H1 (cell line): ENCODE measurements around the gene FAU. TPM values are rescaled to one million over a fixed set of nuclear protein-coding genes. Genes with fewer than 3 reads are reported as not detected.

Source experiments
- HDAC2 ChIP-seq, 2 experiments: fragments of 300-600 bp in 1 of 2; sonication (generic) in 1 of 2; IDR thresholded peaks; 2 replicates each; pipeline ENCODE4 v1.6.1; 2011 to 2012; ENCODE audit warnings: low read depth in 2 of 2, low read length in 2 of 2, mild to moderate bottlenecking in 2 of 2, moderate library complexity in 2 of 2, borderline replicate concordance in 1 of 2, inconsistent platforms in 1 of 2
- HDAC6 ChIP-seq: IDR thresholded peaks from one replicate; pipeline ENCODE4 v1.7.1; 2012; ENCODE audit warnings: low read depth, mild to moderate bottlenecking, inconsistent platforms, low read length, moderate library complexity
- NRF1 ChIP-seq: IDR thresholded peaks from 2 replicates; pipeline ENCODE4 v1.6.1; 2011; ENCODE audit warnings: mild to moderate bottlenecking, low read depth, low read length, improper control_type of control experiment
- RAD21 ChIP-seq, 2 experiments: IDR thresholded peaks in 1 of 2; conservative IDR thresholded peaks in 1 of 2; 2 replicates each; pipeline ENCODE4 v1.6.1; 2011; ENCODE audit warnings: low read depth in 2 of 2, low read length in 2 of 2, improper control_type of control experiment in 1 of 2, inconsistent platforms in 1 of 2, mild to moderate bottlenecking in 1 of 2, moderate library complexity in 1 of 2
- RBBP5 ChIP-seq: IDR thresholded peaks from 2 replicates; pipeline ENCODE4 v1.7.1; 2012; ENCODE audit warnings: low read depth, mild to moderate bottlenecking, inconsistent platforms, low read length, moderate library complexity, borderline replicate concordance
- SRF ChIP-seq: IDR thresholded peaks from 2 replicates; pipeline ENCODE4 v1.6.1; 2011; ENCODE audit warnings: mild to moderate bottlenecking, low read depth, low read length, moderate library complexity
- TAF7 ChIP-seq: optimal IDR thresholded peaks from 2 replicates; pipeline ENCODE3; 2011; ENCODE audit warnings: low read depth, mild to moderate bottlenecking, inconsistent platforms, low read length, moderate library complexity, borderline replicate concordance
- polyA plus RNA-seq, 7 experiments: library from polyadenylated mRNA; depleted of rRNA in 3 of 7; stranded (reverse) in 5 of 7; unstranded in 2 of 7; fragments of >200 nt in 5 of 7; fragments of 200-250 nt in 2 of 7; gene quantifications; 1 replicate in 5 of 7; 2 replicates in 1 of 7; 4 replicates in 1 of 7; pipeline versions ENCODE4 v1.2.1 to v1.2.3, GENCODE V29; 2011 to 2013; ENCODE audit warnings: missing spikeins in 2 of 7, mixed read lengths in 2 of 7
- total RNA-seq: library from RNA; stranded (reverse); fragmentation: NEBNext Ultra II Directional; extraction: Animal tissue kit (Norgen Biotek cat#: 25700); gene quantifications from 2 replicates; pipeline ENCODE4 v1.2.1, GENCODE V29; 2021

The FAU gene
- total and polyA plus RNA-seq, 2 of the 8 experiments (the other 6 are each of a cell fraction or from before 2014, with no cell fraction given): 826 to 896 TPM

- TF ChIP-seq RAD21 (IDR thresholded peaks at IDR 0.05 in 1 of 2, conservative IDR thresholded peaks at IDR 0.05 in 1 of 2; ENCODE audit: low read depth in 2 of 2, low read length in 2 of 2) (no peak), HDAC2 (IDR thresholded peaks at IDR 0.05; ENCODE audit: borderline replicate concordance in 1 of 2, low read depth in 2 of 2, low read length in 2 of 2) (no peak), RBBP5 (no peak), NRF1 (no peak), TAF7 (no peak), SRF (no peak), HDAC6 (no peak)
Observed at GRCh38 chr11:65124480-65125196, 2.7 kb upstream of the FAU start (continued).
